Fibroblast of lung (primary cell): ENCODE data around the gene ERP44. TPM values are rescaled to one million over a fixed set of nuclear protein-coding genes. Genes with fewer than 3 reads are reported as not detected.

Experiments
- DNase-seq, 2 donors: peaks; one replicate each; pipeline versions ENCODE4 v3.0.0 to v3.0.0-alpha.2; 2010; ENCODE audit warnings: low read depth in 2 of 2
- H2AFZ ChIP-seq: 2 replicates; pipeline ENCODE4 v1.5.1; 2012; ENCODE audit warnings: low read length, control low read depth, inconsistent platforms
- H3K27ac ChIP-seq: 2 replicates; pipeline ENCODE4 v1.5.1; 2011; ENCODE audit warnings: low read length, control low read depth; ENCODE audit not compliant: insufficient read depth
- H3K27me3 ChIP-seq: 2 replicates; pipeline ENCODE4 v1.5.1; 2011; ENCODE audit warnings: mild to moderate bottlenecking, low read length; ENCODE audit not compliant: control insufficient read depth, insufficient read depth
- H3K36me3 ChIP-seq: 2 replicates; pipeline ENCODE4 v1.5.1; 2011; ENCODE audit warnings: low read length; ENCODE audit not compliant: control insufficient read depth, insufficient read depth
- H3K4me1 ChIP-seq: 2 replicates; pipeline ENCODE4 v1.5.1; 2011; ENCODE audit warnings: low read length; ENCODE audit not compliant: control insufficient read depth, insufficient read depth; ENCODE audit errors: extremely low read depth
- H3K4me2 ChIP-seq: 2 replicates; pipeline ENCODE4 v1.5.1; 2011; ENCODE audit warnings: low read length, control low read depth; ENCODE audit not compliant: insufficient read depth; ENCODE audit errors: extremely low read depth
- H3K4me3 ChIP-seq, 4 experiments: fragments of 200-600 bp in 1 of 4; sonication (generic) in 1 of 4; replicated peaks in 1 of 4; 2 replicates each; pipeline ENCODE4 v1.5.1; 2011 to 2016; ENCODE audit warnings: low read length in 4 of 4, low read depth in 3 of 4, mild to moderate bottlenecking in 3 of 4, control low read depth in 2 of 4, inconsistent platforms in 1 of 4, mixed read lengths in 1 of 4; ENCODE audit not compliant: insufficient read depth in 1 of 4; ENCODE audit errors: control extremely low read depth in 1 of 4
- H3K79me2 ChIP-seq: 2 replicates; pipeline ENCODE4 v1.5.1; 2012; ENCODE audit warnings: mild to moderate bottlenecking, low read length, inconsistent platforms; ENCODE audit not compliant: control insufficient read depth, insufficient read depth
- H3K9ac ChIP-seq: 2 replicates; pipeline ENCODE4 v1.5.1; 2011; ENCODE audit warnings: mild to moderate bottlenecking, low read length, control low read depth; ENCODE audit not compliant: insufficient read depth
- H3K9me3 ChIP-seq: 2 replicates; pipeline ENCODE4 v1.5.1; 2012; ENCODE audit warnings: low read depth, low read length; ENCODE audit not compliant: control insufficient read depth, insufficient read depth
- H4K20me1 ChIP-seq: 2 replicates; pipeline ENCODE4 v1.5.1; 2011; ENCODE audit warnings: low read length; ENCODE audit not compliant: control insufficient read depth, insufficient read depth; ENCODE audit errors: extremely low read depth
- EZH2 ChIP-seq: IDR thresholded peaks from 2 replicates; pipeline ENCODE4 v1.5.1; 2012; ENCODE audit warnings: low read length, control low read depth, mild to moderate bottlenecking; ENCODE audit errors: missing control alignments
- polyA plus RNA-seq, 2 donors: library from polyadenylated mRNA; depleted of rRNA in 1 of 2; stranded (reverse) in 1 of 2; unstranded in 1 of 2; fragments of >200 nt; gene quantifications; 2 replicates each; pipeline ENCODE4 v1.2.1, GENCODE V29; 2011 to 2012; ENCODE audit warnings: missing spikeins in 1 of 2
- total RNA-seq: library from RNA; depleted of rRNA; stranded (reverse); fragments of >200 nt; gene quantifications from 2 replicates; pipeline ENCODE4 v1.2.1, GENCODE V29; 2014
- TF ChIP-seq, protein P1 (sequence below), 2 donors: IDR thresholded peaks in 1 of 2; conservative IDR thresholded peaks in 1 of 2; 1 replicate in 1 of 2; 2 replicates in 1 of 2; pipeline ENCODE4 v1.5.1; 2011 to 2012; ENCODE audit warnings: low read length in 2 of 2, control low read depth in 1 of 2, inconsistent platforms in 1 of 2, low read depth in 1 of 2, mild to moderate bottlenecking in 1 of 2

The ERP44 gene
- total and polyA plus RNA-seq, 2 donors (not counting 1 experiment from before 2014, with no cell fraction given) = 8.6 to 24.0 TPM

DNA sequence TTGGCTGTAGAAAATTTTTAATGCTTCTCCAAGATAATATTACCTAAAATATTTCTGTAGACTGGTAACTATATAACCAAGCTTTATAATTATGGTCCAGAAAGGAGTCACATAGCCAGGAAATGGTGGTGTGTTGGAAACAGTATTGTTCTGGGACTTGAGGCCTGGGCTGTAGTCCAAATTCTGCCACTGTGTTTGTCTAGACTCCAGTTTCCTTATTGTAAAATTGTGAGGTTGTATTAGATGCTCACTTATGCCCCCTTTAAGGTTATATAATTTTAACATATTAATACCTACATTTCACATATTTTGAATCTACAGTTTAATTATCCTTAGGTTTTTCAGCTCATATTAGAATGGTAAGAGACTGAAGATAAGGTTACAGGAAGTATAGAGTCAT, 149.9 kb downstream of the ERP44 start:
- H3K9me3 ChIP-seq = no peaks in the 10 kb centered on the region
- H3K9ac ChIP-seq = no peak overlapping the region
- H3K27me3 ChIP-seq = no peaks in the 10 kb centered on the region
- H3K4me2 ChIP-seq = no peak overlapping the region
- no peaks in the 10 kb centered on the region for H4K20me1 ChIP-seq
- H3K36me3 ChIP-seq = no peaks in the 10 kb centered on the region
- peak in 1 of 2 donors; percentile 17 for DNase-seq
- H2AFZ ChIP-seq = no peak overlapping the region
- H3K4me3 ChIP-seq = no peak overlapping the region
- H3K27ac ChIP-seq = no peak overlapping the region
- no peak for TF ChIP-seq EZH2
- TF ChIP-seq, protein P1, sequence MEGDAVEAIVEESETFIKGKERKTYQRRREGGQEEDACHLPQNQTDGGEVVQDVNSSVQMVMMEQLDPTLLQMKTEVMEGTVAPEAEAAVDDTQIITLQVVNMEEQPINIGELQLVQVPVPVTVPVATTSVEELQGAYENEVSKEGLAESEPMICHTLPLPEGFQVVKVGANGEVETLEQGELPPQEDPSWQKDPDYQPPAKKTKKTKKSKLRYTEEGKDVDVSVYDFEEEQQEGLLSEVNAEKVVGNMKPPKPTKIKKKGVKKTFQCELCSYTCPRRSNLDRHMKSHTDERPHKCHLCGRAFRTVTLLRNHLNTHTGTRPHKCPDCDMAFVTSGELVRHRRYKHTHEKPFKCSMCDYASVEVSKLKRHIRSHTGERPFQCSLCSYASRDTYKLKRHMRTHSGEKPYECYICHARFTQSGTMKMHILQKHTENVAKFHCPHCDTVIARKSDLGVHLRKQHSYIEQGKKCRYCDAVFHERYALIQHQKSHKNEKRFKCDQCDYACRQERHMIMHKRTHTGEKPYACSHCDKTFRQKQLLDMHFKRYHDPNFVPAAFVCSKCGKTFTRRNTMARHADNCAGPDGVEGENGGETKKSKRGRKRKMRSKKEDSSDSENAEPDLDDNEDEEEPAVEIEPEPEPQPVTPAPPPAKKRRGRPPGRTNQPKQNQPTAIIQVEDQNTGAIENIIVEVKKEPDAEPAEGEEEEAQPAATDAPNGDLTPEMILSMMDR (conservative IDR thresholded peaks at IDR 0.05 in 1 of 2, IDR thresholded peaks at IDR 0.05 in 1 of 2; ENCODE audit: low read depth in 1 of 2, low read length in 2 of 2) = no peak
- H3K4me1 ChIP-seq = no peaks in the 10 kb centered on the region
- H3K79me2 ChIP-seq = no peaks in the 10 kb centered on the region

DNA sequence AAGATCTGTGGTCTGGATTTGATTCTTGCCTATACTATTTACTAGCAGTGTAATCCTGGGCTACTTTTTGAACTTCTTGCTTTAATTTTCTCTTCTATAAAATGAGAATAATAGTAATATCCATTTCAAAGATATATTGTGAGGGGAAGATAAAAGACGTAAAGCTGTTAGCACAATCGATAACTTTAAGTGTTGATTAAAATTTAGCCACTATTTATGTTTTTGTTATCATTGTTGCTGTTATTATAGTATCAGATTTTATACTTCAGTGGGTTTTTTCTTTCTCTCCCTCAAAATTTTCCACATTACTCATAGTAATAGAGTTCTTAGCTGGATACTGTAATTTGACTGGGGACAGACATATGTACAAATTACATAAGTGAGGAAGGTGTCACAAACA, 150.3 kb downstream of the ERP44 start:
- Histone ChIP-seq H3K79me2 (no peaks in the 10 kb centered on the region), H3K4me1 (no peaks in the 10 kb centered on the region), H3K4me2 (no peak overlapping the region), H3K9ac (no peak overlapping the region), H3K27ac (no peak overlapping the region), H3K27me3 (no peaks in the 10 kb centered on the region), H3K9me3 (no peaks in the 10 kb centered on the region), H3K36me3 (no peaks in the 10 kb centered on the region), H2AFZ (no peak overlapping the region), H4K20me1 (no peaks in the 10 kb centered on the region), H3K4me3 (no peak overlapping the region)
- DNase-seq = no peak
- TF ChIP-seq EZH2 = no peak
- TF ChIP-seq, protein P1 (conservative IDR thresholded peaks at IDR 0.05 in 1 of 2, IDR thresholded peaks at IDR 0.05 in 1 of 2; ENCODE audit: low read depth in 1 of 2, low read length in 2 of 2) = no peak

DNA sequence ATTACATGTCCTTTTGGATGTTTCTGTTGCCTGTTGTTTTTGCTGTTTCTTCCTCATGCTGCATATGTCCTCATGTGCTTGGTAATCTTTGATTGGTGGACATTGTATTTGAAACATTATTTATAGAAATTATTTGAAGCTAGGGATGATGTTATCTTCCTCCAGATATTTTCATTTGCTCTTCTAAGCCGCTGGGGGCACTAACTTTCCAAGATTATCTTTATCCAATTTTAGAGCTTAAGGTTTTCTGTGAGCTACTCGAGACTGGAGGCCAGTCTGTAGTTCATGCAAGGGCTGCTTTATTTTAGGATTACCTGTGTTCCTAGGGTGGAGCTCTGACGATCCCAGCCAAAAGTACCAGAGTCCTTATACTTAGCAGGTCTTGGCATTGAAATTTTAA, 151.4 kb downstream of the ERP44 start:
- no peak for DNase-seq

More for the DNA sequence above, 151.4 kb downstream of the ERP44 start:
- H3K4me3 ChIP-seq = no peak overlapping the region
- TF ChIP-seq, protein P1 (conservative IDR thresholded peaks at IDR 0.05 in 1 of 2, IDR thresholded peaks at IDR 0.05 in 1 of 2; ENCODE audit: low read depth in 1 of 2, low read length in 2 of 2) = no peak
- TF ChIP-seq EZH2 = no peak
- no peak overlapping the region for H3K27ac ChIP-seq
- no peaks in the 10 kb centered on the region for H3K27me3 ChIP-seq
- no peaks in the 10 kb centered on the region for H3K4me1 ChIP-seq
- H3K9ac ChIP-seq = no peak overlapping the region
- no peaks in the 10 kb centered on the region for H3K79me2 ChIP-seq
- H2AFZ ChIP-seq = no peak overlapping the region
- H3K4me2 ChIP-seq = no peak overlapping the region
- no peaks in the 10 kb centered on the region for H3K36me3 ChIP-seq
- no peaks in the 10 kb centered on the region for H4K20me1 ChIP-seq
- H3K9me3 ChIP-seq = no peaks in the 10 kb centered on the region
